GM21515 (cell line): ENCODE data around the gene KCNC3.

Experiments used
- ATAC-seq: cut with Tn5 transposase; IDR thresholded peaks from one replicate; pipeline ENCODE4 v1.9.1; 2021; ENCODE audit not compliant: unreplicated experiment

Gene KCNC3

DNA sequence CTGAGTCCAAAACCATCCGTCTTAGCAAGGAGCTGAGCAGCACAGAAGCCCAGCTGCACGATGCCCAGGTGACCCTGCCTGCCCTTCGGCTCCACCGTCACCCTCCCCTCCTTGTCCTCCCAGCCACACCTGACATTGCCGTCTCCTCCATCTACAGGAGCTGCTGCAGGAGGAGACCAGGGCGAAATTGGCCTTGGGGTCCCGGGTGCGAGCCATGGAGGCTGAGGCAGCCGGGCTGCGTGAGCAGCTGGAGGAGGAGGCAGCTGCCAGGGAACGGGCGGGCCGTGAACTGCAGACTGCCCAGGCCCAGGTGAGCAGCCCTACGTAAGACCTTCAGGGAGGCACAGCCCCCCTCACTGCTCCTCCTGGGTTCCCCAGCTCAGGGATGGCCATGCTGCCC, 49.1 kb downstream of the KCNC3 start:
- no peak for ATAC-seq

DNA sequence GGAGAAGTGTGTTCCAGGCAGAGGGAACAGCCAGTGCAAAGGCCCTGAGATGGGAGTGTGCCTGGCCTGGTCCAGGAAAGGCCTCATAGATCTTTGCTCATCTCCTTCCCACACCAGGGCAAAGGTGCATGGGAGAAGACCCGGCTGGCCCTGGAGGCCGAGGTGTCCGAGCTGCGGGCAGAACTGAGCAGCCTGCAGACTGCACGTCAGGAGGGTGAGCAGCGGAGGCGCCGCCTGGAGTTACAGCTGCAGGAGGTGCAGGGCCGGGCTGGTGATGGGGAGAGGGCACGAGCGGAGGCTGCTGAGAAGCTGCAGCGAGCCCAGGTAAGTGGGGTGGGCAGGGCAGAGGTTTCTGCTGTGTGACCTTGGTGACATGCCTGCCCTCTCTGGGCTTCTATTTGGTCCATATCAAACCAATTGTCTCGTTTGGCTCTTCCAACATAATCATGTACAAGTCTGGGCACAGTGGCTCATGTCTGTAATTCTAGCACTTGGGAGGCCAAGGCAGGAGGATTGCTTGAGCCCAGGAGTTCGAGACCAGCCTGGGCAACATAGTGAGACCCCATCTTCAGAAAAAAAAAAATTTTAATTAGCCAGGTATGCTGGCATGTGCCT, 51.1 kb downstream of the KCNC3 start:
- ATAC-seq: no peak

DNA sequence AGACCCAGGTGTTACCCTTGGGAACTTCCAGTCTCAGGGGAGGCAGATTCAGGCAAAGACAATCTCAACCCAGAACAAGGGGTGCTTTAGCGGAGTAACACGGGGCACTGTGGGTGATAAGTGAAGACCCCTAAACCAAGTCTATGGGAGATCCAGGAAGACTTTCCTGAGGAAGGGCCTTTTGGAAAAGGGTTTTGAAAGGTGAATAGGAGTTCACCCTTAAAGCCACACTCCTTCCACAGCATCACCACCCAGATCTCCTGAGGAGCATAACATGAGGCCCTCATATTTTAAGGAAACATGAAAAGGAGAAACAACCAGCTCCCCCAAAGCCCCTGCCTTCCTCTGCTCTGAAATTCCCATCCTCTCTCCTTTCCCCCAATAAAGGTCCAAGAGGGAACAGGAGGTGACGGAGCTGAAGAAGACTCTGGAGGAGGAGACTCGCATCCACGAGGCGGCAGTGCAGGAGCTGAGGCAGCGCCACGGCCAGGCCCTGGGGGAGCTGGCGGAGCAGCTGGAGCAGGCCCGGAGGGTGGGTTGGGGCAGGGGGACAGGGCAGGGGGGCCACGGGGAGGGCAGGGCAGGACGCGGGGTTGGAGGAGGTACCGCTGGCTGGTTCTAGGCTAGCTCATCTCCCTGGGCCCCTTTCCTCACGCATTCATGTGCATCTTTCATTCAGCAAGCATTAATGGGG, 52.7 kb downstream of the KCNC3 start:
- no peak for ATAC-seq

DNA sequence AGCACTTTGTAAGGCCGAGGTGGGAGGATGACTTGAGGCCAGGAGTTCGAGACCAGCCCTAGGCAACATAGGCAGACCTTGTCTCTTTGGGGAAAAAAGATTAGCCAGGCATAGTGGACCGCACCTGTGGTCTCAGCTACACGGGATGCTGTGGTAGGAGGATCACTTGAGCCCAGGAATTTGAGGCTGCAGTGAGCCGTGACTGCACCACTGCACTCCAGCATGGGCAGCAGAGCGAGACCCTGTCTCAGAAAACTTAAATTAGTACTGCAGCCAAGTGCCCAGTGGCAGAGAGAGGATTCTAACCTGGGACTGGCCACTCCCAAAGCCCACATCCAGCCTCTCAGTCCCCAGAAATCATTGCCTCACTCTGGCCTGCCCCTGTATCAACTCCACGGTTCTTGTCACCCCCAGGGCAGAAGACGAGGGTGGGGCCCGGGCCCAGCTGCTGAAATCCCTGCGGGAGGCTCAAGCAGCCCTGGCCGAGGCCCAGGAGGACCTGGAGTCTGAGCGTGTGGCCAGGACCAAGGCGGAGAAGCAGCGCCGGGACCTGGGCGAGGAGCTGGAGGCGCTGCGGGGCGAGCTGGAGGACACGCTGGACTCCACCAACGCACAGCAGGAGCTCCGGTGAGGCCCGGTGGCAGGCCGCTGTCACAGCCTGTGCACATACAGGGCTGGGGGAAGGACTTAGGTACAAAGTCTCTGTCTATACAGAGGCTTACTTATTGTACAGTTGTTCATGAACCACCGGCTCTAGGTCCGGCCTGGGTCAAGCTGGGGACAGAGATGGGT, 53.4 kb downstream of the KCNC3 start:
- no peak for ATAC-seq

DNA sequence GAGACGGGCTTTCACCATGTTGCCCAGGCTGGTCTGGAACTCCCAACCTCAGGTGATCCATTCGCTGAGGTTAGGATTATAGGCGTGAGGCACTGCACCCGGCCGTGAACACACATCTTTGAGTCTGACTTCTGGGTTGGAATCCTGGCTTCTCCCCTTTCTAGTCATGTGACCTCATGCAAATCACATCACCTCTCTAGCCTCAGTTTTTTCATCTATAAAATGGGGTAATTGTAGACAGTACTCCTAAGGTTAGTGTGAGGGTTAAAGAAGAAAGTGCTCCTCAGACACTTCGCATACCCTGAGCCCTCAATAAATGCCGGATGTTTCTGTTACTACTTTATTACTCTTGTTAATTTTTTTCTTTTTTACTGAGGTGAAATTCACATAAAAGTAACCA, 55.4 kb downstream of the KCNC3 start:
- no peak for ATAC-seq

DNA sequence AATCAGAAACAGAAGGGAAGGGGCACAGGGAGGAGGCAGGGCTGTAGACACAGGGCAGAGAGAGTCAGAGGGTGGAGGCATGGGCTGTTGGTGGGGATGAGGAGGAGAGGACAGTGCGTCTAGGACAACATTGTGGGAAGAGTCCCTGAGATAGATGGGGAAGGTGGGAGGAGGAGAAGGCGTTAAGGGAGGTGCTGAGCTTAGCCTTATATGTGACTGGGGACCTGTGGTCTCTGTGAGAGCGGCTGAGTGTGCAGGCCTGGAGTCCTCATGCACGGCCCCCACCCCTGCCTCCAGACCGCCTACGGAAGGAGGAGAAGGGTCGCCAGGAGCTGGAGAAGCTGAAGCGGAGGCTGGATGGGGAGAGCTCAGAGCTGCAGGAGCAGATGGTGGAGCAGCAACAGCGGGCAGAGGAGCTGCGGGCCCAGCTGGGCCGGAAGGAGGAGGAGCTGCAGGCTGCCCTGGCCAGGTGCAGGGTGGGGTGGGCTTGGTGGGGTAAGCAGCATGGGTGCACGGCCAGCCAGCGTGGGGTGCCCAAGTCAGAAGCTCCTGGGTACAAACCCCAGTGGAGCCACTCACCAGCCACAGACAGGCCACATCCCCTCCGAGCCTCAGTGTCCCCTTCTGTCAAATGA, 56.8 kb downstream of the KCNC3 start:
- no peak for ATAC-seq

DNA sequence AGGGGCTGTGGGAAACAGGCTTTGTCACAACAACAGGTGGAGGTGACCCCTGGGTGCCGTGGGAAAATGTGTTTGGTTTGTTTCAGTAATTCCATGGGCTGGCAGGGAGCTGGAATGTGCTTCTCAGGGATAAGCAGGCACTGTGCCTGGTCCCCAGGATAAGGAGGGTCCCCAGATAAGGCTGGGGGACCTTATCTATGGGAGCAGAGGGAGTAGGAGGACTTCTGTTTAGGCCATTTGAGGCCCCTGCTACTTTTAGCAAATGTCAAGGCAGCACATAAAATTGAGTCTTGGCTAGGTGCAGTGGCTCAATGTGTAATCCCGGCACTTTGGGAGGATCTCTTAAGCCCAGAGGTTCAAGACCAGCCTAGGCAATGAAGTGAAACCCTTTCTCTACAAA, 59.5 kb downstream of the KCNC3 start:
- no peak for ATAC-seq

DNA sequence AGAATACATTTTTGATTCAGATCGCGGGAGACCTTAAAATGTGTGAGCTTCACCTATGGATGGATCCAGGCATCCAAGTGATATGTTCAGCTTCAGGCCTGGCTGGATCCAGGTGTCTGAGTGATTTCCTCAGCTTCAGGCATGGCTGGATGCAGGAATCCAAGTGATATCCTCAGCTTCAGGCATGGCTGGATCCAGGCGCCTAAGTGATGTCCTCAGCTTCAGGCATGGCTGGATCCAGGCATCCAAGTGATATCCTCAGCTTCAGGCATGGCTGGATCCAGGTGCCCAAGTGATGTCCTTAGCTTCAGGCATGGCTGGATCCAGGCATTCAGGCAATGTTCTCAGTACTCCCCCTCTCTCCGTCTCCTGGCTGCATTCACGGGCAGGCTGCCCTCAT, 60.7 kb downstream of the KCNC3 start:
- no peak for ATAC-seq

DNA sequence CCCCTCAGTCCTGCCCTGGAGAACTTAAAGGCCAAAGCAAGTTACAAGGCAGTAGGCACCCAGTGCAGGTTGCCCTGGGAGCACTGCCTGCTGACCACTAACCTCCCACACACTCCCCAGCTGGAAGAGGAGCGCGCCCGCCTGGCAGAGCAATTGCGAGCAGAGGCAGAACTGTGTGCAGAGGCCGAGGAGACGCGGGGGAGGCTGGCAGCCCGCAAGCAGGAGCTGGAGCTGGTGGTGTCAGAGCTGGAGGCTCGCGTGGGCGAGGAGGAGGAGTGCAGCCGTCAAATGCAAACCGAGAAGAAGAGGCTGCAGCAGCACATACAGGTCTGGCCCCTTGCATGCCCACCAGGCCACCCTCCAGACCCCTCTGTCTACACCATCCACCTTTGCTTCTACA, 61.1 kb downstream of the KCNC3 start:
- ATAC-seq: no peak

DNA sequence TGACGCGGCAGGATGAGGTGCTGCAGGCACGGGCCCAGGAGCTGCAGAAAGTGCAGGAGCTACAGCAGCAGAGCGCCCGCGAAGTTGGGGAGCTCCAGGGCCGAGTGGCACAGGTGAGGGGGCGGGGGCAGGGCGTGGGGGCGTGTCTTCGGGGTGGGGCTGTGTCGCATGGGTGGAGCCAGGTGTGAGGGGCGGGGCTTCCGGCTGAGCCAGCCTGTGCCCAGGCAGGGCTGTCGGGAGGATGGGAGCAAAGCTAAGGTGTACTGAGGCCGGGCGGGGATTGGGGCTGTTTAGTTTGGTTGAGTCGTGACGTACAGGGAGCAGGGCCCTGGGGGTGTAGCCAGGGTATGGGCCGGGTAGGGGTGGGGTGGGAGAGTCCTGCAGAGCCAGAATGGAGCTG, 62.3 kb downstream of the KCNC3 start:
- ATAC-seq: no peak

DNA sequence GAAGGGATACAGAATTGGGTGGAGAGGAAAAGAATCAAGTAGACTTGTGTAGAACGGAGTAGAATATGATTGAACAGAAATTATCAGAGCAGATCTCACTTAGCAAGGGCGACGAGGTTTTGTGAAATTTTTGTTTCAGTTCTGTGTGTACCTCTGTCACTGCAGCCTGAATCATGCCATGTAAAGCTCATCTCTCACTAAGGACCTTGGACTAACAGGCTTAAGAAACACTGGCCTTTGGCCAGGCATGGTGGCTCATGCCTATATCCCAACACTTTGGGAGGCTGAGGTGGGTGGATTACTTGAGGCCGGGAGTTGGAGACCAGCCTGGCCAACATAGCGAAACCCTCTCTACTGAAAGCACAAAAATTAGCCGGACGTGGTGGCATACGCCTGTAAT, 63.1 kb downstream of the KCNC3 start:
- no peak for ATAC-seq

DNA sequence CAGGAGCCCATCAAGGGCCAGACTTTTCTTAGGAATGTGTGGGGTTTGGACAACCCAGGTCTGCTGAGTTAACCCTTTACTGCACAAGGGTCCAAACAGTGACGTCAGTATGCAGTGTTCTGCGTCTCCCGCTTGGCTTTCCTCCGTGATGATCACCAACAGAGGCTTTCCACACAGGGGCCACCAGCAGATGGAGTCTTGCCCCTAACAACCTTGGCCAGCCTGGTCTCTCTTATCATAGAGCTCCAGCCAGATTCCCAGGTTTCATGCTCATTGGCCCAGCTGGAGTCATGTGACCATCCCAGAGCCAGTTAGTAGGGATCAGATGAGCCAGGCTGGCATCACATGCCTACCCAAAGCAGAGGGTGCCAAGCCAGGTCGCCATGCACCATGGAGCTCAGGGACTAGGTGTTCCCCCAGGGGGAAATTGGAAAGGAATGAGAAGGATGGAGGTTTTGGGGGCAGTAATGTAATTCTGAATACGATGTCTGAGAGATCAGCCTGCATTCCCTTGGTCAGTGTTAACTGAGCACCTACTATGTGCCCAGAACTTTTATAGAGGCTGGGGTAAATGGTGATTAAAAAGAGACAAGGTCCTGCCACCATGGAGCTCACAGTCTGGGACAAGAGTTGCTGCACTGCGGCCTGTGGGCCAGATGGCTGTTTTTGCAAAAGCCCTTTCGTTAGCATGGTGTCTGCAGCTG, 64.5 kb downstream of the KCNC3 start:
- ATAC-seq: no peak

DNA sequence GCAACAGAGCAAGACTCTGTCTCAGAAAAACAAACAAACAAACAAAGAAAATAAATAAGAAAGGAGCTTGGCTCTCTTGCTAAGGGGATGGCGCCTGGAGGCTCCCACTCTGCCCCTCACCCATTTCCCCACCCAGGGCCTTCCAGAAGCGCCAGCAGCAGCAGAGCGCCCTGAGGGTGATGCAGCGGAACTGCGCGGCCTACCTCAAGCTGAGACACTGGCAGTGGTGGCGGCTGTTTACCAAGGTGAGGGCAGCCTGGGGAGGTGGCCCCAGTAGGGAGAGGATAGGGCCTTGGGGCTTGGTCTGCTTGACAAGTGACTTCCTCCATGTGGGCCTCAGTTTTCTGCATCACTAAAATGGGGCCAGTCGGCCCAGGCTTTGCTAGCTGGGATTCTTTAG, 66.0 kb downstream of the KCNC3 start:
- ATAC-seq: no peak
